HG02885 (cell line): ENCODE measurements around the gene TPO.
"Not testable (repeated sequence)": the region's sequence is repeated elsewhere in the genome, so short reads cannot be mapped to it uniquely, and the experiment has no call there.

Experiments
- ATAC-seq: cut with Tn5 transposase; IDR thresholded peaks from one replicate; pipeline ENCODE4 v1.9.1; 2021; ENCODE audit warnings: mild to moderate bottlenecking; ENCODE audit not compliant: unreplicated experiment, poor library complexity

Gene TPO

DNA sequence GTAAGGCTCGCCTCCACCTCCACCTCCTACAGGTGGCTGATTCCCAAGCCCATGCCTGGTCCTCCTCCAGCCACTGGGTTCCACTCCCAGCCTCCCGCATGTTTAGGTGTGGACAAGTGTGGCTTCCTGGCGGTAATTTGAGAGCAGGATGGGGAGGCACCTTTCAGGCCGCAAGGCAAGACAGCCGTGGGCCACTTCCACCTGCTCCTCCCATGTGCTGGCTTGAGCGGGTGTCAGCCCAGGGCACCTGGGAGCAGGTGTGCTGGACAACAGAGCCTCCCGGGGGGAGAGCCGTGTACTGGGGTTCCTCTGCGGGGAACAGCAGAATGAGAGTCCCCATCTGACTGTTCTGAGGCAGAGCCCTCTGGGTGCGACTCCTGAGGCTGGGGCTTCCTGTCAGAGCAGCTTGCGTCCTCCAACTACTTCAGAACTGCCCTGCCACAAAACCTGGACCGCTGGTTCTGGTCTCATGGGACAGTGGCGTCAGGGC is 83.9 kb downstream of the TPO start:
- ATAC-seq, result no peak

DNA sequence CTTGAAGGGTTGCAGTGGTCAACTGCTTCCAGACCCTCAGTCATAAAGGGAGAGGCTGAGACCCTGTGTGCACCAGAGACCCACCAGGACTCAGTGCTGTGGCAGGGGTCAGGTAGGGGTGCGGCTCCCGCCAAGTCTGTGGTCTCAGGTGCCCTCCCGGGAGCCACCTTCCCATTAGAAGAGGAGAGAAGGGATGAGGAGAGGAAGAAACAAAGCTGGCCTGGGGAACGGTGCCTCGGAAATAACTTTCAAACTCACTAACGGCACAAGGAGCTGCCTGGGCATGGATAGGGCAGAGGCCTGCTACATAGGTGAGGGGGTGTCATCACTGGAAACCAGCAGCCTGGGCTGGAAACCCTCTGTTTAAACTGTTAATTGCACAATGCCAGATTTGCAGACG is 84.9 kb downstream of the TPO start:
- ATAC-seq, result no peak

DNA sequence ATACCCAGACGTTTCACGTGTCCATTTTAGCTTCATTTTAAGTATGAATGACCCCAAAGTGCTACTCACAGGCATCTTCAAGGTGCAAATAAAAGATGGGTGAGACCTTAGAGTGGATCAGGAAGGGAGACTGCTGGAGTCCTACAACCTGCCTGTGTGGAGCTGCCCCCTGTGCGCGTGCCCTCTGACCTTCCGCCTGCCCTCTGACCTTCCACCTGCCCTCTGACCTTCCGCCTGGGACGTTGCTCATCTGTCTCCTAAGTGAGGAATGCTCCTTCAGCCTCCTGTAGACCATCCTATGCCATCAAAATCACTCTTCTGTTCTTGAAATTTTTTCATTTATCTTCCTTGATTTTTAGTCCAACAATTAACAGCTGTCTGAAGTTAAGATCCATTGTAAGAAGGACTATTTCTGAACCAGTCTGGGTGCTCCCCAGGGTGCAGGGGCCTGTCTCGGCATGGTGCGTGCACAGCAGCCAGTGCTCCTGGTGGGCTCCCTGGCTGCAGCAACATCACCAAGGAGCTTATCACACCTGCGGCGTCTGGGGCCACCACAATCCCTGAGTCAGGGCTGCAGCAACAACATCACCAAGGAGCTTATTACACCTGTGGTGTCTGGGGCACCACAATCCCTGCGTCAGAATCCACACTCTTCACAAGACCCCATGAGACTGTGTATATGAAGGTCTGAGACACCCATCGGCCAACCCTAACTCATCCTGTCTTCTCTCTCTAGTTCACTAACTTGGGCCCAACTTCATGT is 86.0 kb downstream of the TPO start:
- no peak for ATAC-seq

DNA sequence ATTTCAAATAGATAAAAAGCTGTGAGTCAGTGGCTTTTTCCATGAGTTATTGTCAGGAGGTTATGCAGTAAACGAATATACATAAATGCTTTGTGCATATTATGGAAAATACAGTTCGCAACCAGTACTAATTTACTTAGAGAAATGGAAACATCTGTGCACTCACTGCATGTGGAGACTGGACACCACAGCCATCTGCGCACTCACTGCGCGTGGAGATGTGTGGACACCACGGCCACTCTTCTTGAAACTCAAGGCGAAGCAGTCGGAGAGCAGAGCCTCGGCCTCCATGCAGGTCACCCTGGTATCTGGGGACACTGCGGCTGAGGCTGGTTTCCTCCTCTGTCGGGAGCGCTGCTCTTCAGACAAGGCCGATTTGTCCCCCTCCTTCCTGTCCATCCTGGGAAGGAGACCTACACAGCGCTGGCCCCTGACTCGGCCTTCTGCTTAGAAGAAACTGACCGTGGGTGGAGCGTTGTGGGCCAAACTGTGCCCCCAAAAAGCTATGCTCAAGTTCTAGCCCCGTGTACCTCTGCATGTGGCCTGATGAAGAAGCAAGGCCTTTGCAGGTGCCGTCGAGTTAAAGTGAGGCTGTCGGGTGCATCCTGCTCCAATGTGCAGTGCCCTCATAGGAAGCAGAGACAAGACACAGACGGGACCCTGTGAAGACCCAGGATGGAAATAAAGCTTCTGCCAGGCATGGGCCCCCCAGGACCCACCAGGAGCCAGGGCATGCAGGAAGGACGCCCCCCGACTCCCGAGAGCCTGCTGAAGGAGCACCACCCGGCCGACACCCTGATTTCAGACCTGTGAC is 88.0 kb downstream of the TPO start:
- no peak for ATAC-seq

DNA sequence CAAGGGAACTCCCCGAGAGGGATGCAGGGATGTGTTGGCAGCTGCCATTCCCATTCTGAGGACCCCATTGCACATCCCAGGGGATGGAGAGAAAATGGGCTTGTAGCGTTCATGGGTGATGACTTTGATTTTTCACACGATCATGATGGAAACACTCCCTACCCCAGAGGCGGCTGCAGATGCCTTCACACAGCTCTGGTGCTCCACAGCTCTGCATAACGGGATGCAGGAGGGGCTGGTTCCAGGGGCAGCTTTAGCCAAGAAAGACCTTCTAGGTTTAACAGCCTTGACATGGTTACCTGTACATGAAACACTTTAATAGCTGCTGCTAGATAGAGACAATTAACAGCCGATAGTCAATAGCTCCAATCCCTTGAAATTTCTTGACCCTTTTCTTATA is 88.7 kb downstream of the TPO start:
- ATAC-seq, result no peak

DNA sequence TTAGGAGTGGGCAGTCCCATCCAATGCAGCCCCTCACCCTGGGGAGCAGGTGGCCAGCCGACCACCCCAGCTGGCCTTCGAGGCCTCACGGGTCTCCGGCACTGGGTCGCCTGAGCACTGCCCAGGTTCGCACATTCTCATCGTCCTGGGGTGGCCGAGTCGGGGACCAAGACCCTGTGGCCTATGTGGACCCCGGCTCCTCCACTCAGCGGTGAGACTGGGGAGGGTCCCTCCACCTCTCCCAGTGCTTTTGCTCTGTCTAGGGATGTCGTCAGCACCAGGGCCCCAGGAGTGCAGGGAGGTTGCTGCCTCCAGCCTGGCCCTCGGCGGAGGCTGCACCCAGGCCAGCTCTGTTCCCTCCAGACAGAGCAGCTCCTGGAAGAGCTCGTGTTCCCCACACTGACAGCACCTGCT is 89.6 kb downstream of the TPO start:
- ATAC-seq, result no peak

DNA sequence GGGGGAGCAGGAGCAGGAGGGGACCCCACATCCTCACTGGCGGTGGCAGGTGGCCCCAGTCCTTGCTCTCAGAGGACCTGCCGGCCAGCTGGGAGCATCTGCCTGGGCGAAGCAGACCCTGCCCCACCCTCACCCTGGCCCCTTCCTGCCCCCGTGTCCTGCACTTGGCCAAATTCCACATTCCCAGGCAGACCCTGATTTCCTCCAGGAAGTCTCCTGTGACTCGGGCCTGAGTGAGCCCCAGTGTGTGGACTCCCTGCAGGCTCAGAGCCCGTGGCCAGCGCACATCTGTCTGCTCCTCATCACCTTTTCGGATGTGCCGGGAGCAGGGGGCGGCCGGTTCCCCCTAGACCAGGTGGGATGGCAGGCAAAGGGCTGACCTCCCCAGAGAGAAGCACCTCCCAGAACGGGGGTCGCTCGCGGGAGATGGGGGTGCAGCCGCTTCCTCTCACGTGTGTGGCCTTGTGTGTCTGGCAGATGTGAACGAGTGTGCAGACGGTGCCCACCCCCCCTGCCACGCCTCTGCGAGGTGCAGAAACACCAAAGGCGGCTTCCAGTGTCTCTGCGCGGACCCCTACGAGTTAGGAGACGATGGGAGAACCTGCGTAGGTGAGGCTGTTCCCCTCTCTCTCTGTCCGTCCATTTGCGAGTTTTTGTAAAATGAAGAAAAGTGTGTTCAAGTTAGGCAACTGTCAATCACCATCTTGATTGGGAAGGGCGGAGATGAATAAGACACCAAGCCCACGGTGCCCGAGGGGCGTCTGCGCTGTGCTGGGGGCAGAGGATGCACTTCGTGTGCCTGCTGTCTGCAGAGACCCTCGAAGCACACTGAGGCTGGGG is 90.4 kb downstream of the TPO start:
- ATAC-seq, result no peak

DNA sequence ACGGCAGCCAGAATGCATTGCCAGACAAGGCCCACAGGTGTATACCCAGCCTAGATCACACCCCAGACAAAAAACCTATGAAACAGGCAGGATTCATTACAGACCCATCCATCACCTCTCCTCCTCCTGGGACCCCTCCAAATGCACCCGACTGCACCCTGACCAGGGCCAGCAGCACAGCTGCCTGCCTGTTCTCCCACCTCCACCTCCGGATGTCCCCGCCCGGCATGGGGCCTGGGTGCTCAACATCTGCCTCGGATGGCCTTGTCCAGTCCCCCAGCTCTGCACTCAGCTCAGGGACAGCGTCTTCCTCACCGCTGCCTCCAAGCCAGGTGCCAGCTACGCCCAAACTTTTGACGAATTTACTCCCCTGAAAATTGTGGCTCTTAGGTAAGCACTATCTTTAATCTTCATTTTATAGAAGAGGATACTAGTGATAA is 91.1 kb downstream of the TPO start:
- no peak for ATAC-seq

DNA sequence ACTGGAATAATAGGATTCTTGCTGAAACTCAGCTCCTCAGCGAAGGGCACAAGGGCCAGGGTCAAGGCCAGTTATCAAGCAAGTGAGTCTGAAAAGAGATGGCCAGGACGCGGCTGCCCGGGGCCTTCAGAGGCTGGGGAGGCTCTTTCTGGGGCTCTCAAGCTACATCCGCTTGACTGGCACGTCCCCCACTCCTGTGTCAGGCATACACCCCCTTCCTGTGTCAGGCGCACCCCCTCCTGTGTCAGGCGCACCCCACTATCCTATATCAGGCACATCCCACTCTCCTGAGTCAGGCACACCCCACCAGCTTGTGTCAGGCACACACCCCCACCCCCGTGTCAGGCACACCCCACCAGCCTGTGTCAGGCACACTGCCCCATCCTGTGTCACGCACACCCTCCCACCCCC is 91.8 kb downstream of the TPO start:
- ATAC-seq, result no peak

DNA sequence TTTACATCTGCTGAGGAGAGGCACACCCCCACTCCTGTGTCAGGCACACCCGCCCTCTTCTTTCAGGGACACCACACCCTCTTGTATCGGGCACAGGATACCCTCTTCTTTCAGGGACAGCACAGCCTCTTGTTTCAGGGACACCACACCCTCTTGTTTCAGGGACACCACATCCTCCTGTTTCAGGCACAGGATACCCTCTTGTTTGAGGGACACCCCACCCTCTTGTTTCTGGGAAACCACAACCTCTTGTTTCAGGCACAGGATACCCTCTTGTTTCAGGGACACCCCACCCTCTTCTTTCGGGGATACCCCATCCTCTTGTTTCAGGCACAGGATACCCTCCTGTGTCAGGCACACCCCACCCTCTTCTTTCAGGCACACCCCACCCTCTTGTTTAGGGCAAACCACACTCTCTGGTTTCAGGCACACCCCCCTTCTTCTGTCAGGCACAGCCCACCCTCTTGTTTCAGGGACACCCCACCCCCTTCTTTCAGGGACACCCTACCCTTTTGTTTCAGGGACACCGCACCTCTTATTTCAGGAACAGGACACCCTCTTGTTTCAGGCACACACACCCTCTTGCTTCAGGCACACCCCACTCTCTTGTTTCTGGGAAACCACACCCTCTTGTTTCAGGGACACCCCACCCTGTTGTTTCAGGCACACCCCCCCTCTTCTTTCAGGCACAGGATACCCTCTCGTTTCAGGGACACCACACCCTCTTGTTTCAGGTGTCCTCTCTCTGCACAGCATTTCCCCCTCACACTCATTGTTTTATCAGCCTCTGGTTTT is 96.2 kb downstream of the TPO start:
- no peak for ATAC-seq

DNA sequence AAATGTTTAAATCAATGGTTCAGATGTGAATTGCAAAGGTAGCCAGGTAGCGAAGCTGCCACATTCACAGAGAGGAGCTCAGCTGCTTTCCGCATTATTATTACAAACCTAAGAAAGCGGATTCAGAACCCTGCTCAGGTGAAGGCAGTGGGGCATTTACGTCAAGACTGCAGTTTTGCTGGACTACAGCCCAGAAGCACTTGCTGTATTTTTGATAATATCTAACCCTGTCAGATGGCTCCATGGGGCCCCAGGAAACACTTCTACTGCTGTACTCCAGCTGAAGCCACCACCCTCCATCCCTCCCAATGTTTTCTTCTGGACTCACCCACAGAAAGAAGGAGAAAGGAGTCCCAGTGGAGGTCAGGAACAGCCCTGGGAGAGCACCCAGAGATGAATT is 96.9 kb downstream of the TPO start:
- ATAC-seq, result no peak

DNA sequence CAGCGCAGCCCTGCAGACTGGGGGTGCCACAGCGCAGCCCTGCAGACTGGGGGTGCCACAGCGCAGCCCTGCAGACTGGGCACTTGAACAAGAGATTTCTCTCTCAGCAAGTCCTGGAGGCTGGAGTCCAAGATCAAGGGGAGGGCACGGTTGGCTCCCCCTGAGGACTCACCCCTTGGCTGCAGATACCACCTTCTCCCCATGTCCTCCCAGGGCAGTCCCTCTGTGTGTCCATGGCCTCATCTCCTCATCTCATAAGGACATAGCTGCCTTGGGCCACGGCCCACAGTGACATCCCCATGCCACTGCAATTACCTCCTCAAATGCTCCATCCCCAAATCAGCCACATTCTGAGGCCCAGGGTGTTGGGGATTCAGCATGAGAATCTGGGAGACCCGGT is 98.2 kb downstream of the TPO start:
- ATAC-seq, result no peak

DNA sequence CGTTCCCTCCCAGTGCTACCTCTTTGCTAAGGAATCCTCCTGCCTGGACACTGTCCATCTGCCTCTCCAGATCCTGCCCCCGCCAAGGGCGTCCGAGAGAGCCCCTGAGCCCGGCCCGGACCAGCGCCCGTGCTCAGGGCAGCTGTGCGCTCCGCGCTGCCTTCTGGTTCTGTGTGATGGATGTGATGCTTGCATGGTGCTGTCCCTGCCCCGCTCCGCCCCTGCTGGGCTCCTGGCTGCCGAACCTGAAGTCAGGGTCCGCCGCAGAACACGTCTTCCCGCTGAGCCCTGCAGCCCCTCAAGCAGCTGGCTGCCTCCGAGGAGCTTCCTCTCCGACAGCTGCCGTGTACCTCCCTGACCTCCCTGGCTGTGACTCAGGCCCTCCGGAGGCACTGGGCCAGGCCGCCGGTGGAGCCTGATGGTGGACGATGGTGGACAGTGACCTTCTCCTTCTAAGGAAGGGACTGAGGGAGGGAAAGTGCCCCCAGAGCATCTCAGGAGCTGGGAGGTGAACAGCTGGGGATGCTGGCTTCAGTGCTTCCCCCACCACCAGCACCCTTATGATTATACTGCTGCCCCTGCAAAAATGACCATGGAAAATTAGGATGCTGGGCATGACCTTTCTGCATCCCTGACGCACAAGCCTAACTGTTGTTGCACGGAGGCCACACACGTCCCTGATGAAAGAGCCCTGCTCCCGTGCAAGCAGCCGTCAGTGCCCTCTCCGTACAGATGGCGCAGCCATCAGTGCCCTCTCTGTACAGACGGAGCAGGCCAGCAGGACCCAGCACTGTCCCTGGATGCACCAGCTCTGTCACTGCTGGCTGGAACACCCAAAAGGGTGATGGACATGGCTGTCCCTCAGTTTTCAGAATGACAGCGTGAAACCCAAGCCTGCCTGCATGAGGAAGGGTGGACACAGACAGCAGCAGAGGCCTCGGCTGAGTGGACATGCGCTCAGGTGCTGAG is 99.3 kb downstream of the TPO start:
- ATAC-seq, result no peak

DNA sequence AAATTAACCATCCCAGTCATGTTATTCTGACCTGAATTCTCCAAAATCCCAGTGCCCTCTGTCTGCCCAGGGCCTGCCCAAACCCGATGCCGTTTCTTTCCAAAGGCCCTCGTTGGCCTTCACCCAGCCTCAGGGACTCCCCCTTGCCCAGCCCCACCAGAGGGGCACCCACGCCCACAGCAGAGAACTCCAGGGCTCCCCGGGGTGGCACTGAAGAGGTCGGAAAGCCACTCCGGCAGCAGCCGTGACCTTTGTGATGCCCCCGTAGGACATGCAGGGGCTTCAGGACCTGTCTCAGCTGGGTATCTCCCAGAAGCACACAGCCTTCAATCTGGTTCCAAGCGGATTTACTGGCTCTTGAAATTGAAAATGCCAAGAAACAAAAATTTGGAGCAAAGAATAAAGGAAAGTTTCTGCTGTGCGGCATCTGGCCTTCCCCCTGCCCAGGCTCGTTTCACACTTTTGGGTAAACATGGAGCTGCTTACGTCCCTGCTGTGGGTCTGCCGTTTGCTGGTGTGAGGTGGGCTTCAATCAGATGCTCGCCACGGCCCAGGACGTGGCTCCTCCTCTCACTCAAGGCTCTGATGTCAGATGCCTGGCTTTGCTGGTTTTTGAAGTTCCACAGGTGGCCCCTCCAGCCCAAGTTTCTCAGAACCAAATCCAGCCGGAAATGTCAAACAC is 101.3 kb downstream of the TPO start:
- no peak for ATAC-seq

DNA sequence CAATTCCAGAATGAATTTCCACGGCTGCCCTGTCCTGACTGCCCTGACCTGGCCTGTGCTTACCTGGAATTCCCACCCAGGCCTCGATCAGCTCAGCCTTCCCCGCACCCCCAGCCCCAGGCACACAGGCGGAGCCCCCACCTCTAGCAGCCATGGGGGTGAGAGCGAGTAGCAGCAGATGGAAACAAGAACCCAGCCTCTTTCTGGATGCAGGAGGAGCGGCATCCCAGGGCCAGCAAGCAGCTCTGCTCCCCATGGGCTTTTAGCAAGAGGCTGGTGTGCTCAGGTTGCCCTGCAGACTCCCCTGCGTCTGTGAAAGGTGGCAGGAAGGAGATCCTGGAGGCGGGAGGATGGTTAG is 101.8 kb downstream of the TPO start:
- ATAC-seq, result no peak

DNA sequence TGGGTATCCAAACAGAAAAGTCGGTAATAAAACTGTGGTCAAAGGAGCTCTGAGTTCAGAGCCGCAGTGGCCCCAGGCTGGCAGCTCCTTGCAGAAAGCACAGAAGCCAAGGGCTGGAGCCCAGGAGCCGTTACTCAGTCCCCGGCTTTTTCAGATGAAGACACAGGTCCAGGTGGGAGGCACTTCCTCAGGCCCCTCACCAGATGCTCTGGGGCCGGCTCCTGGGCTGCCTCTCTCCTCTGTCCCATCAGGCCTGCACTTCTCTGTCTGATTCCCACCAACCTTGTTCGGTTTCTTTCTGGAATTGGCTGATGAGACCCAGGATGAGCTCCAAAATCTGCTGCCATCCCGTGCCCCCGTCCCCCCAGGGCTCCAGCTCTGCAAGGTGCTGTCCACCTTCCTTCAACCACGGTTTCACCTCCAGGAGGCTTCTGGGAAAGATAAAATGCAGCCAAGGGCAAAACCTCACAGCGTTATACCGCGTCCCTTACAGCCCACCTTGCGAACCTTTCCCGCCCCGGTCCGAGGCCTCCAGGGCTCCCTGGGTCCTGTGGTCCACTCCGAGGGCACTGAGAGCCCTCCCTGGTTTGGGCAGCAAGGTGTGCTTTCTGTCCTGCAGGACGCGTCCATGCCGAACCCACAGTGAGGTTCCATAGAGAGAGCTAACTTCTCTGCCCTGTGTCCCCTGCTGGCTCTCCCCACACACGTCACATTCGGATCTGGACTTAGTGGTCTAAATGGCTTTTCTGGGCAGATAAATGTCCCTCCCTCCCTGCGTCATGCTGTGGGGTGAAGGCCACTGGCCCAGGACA is 102.9 kb downstream of the TPO start:
- no peak for ATAC-seq

DNA sequence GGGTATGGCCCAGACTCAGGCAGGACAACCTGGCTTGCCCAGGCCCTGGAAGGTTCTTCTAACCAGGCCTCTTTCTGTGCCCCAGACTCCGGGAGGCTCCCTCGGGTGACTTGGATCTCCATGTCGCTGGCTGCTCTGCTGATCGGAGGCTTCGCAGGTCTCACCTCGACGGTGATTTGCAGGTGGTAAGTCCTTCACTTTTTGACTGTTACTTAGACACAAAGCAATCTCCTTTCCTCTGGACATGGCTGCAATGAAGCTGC is 103.5 kb downstream of the TPO start:
- ATAC-seq, result no peak

DNA sequence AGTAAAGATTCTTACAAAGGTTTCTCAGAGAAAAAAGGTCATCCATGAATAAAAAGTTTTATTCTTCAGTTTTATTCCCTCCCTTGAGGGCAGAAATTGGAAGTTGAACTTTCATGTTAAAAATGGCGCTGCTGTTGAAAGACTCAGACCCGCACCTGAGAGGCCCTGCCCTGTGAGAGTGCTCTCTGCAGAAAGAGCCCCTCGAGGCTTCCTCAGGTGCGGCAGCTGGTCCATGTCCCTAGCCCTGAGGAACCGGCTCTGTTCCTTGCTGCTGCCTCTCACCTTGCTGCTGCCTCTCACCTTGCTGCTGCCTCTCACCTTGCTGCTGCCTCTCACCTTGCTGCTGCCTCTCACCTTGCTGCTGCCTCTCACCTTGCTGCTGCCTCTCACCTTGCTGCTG is 104.0 kb downstream of the TPO start:
- ATAC-seq, result not testable (repeated sequence)
